ENCODE data around the gene POLR2L.

DNA sequence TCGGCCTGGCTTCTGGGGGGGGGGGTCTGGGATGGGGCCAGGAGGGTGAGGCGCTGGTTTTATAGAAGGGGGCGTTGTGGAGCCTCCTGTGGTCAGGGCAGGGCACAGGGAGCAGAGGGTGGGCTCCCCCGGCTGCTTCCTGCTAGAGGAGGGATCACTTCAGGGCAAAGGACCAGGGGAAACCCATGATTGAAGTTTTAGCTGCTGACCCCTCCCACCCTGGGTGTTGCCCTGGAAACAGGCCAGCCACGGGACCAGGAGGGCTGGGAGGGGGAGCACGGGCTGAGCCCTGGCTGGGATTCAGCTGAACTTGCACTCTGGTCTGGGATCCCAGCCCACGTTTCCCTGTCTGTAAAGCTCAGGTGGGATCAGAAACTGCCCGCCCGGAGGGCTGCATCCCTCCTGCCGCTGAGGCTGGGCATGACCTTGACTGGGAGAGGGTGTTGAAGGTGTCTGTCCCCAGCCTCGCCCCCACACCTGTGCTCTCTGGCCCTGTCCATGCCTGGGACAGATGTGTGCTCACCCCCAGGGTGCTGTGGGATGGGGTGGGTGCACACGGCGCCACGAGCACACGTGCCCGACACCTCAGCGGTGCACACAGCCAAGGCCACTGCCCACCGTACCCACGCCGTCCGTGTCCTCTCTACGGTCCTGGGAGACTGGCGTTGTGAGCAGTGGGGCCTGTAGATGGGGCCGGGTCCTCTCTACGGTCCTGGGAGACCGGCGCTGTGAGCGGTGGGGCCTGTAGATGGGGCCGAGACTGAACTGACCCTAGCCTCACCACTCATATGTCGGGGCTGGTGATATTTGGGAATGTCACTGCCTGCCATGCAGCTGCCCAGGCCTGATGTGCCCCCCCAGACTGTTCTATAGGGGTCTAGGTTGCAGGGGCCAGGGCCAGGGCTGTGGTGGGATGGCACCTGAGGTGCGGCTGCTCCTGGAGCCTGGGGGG lies 2.6 kb upstream of the POLR2L start:
- TF ChIP-seq CTCF (conservative IDR thresholded peaks at IDR 0.05; ENCODE audit: low read depth, low read length) (no peak), EZH2 (IDR thresholded peaks at IDR 0.05; ENCODE audit: borderline replicate concordance, low read depth, low read length, poor library complexity, severe bottlenecking) (no peak)

Data from A673 (cell line).